Measurements from ENCODE around the gene OR10H4. TPM values are rescaled to one million over a fixed set of nuclear protein-coding genes. Genes with fewer than 3 reads are reported as not detected.

The OR10H4 gene
- total and polyA plus RNA-seq, 2 of the 8 experiments (the other 6 are each of a cell fraction or from before 2014, with no cell fraction given): not detected

GRCh38 chr19:15995536-15995935, 46.7 kb downstream of the OR10H4 start:
- no peaks in the 10 kb centered on the region for H3K4me1 ChIP-seq (replicated peaks in 1 of 4; ENCODE audit: control insufficient read depth in 3 of 4, insufficient read depth in 4 of 4, low read length in 3 of 4)
- H2BK5ac ChIP-seq (ENCODE audit: low read depth, low read length): no peak overlapping the region
- H3K27me3 ChIP-seq (replicated peaks in 1 of 4; ENCODE audit: control insufficient read depth in 3 of 4, extremely low read depth in 1 of 4, insufficient read depth in 3 of 4, low read length in 3 of 4): no peaks in the 10 kb centered on the region; a peak in 1 of 7 replicates
- H2BK20ac ChIP-seq (ENCODE audit: low read length): no peak overlapping the region
- H4K8ac ChIP-seq (ENCODE audit: extremely low read depth, insufficient read depth, low read length): no peak overlapping the region; the same call in 1 of the 2 replicates
- no peak overlapping the region for H2AFZ ChIP-seq (ENCODE audit: low read length)
- H3K9ac ChIP-seq (replicated peaks in 1 of 4; ENCODE audit: extremely low read depth in 1 of 4, low read depth in 3 of 4, low read length in 3 of 4): no peak overlapping the region
- H3K27ac ChIP-seq (ENCODE audit: low read depth, low read length): no peak overlapping the region
- no peak overlapping the region for H4K5ac ChIP-seq (ENCODE audit: insufficient read length, low read depth, low read length)
- ChIA-PET CTCF (ENCODE audit: partially characterized antibody) (no interaction called here), POLR2A (ENCODE audit: partially characterized antibody) (no interaction called here)
- no peaks in the 10 kb centered on the region for H3K36me3 ChIP-seq (ENCODE audit: control insufficient read depth in 2 of 4, insufficient read depth in 4 of 4, low read length in 3 of 4)
- no peak for FAIRE-seq
- no peak overlapping the region for H3K4me3 ChIP-seq (ENCODE audit: extremely low read depth in 1 of 4, insufficient read depth in 2 of 4, low read depth in 3 of 4, low read length in 4 of 4)
- no peak overlapping the region for H2AK5ac ChIP-seq (ENCODE audit: low read depth, low read length)
- no peak overlapping the region for H3K56ac ChIP-seq (replicated peaks; ENCODE audit: insufficient read length, low read depth, low read length)
- no peaks in the 10 kb centered on the region for H3K23me2 ChIP-seq (ENCODE audit: low read depth, low read length)
- H3K4ac ChIP-seq (replicated peaks; ENCODE audit: insufficient read length, low read depth, low read length): no peak overlapping the region
- no peak overlapping the region for H3K23ac ChIP-seq (ENCODE audit: insufficient read length)
- H3K14ac ChIP-seq (ENCODE audit: insufficient read length): no peak overlapping the region
- H2BK15ac ChIP-seq (ENCODE audit: low read length): no peak overlapping the region
- no peak overlapping the region for H2BK120ac ChIP-seq (replicated peaks; ENCODE audit: low read depth, low read length)
- peaks cover 49 to 92% of the 10 kb centered on the region in 2 experiments for H3K9me3 ChIP-seq (ENCODE audit: insufficient read depth in 2 of 2, low read depth in 1 of 2, low read length in 1 of 2)
- no peak overlapping the region for H3K4me2 ChIP-seq (ENCODE audit: insufficient read depth in 1 of 2, low read depth in 2 of 2, low read length in 2 of 2)
- H4K20me1 ChIP-seq (replicated peaks in 1 of 2; ENCODE audit: control insufficient read depth in 1 of 2, insufficient read depth in 2 of 2, low read length in 2 of 2): no peaks in the 10 kb centered on the region
- no peaks in the 10 kb centered on the region for H3K79me2 ChIP-seq (ENCODE audit: control insufficient read depth in 1 of 2, insufficient read depth in 2 of 2, low read length in 2 of 2)
- no peak overlapping the region for H4K91ac ChIP-seq (replicated peaks; ENCODE audit: insufficient read length, low read length)
- no peaks in the 10 kb centered on the region for H3K79me1 ChIP-seq (ENCODE audit: low read depth, low read length)
- no peak for DNase-seq (ENCODE audit: low read depth in 1 of 2, low spot score in 2 of 2)
- no peak overlapping the region for H2BK12ac ChIP-seq (ENCODE audit: low read depth, low read length)
- H3K18ac ChIP-seq (ENCODE audit: extremely low read depth, low read length): no peak overlapping the region
- 45% methylated on average over 6 of the region's 6 CpGs; no CpG with 5 or more reads in 1 of the 2 experiments for WGBS, 2 experiments (ENCODE audit: extremely low coverage in 1 of 2, insufficient coverage in 1 of 2, insufficient read length in 1 of 2, insufficient replicate concordance in 2 of 2, low coverage in 1 of 2, low lambda C conversion rate in 2 of 2, missing lambda C conversion rate in 1 of 2)
- TF ChIP-seq RNF2 (IDR thresholded peaks at IDR 0.05; ENCODE audit: borderline replicate concordance, low read depth, low read length, missing control alignments, poor library complexity, severe bottlenecking): no peak
- no peak for TF ChIP-seq SIRT6 (IDR thresholded peaks at IDR 0.05; ENCODE audit: low read length)
- TF ChIP-seq EGR1 (IDR thresholded peaks at IDR 0.05; ENCODE audit: borderline replicate concordance, low read depth, low read length): no peak

All from H1 (cell line).